Raji (cell line): ENCODE measurements around the gene PCDHA3.

Experiments
- POLR2A ChIP-seq: IDR thresholded peaks from 2 replicates; pipeline ENCODE4 v1.6.1; 2011; ENCODE audit warnings: low read depth, low read length, control low read depth; ENCODE audit not compliant: insufficient read depth

The PCDHA3 gene

DNA sequence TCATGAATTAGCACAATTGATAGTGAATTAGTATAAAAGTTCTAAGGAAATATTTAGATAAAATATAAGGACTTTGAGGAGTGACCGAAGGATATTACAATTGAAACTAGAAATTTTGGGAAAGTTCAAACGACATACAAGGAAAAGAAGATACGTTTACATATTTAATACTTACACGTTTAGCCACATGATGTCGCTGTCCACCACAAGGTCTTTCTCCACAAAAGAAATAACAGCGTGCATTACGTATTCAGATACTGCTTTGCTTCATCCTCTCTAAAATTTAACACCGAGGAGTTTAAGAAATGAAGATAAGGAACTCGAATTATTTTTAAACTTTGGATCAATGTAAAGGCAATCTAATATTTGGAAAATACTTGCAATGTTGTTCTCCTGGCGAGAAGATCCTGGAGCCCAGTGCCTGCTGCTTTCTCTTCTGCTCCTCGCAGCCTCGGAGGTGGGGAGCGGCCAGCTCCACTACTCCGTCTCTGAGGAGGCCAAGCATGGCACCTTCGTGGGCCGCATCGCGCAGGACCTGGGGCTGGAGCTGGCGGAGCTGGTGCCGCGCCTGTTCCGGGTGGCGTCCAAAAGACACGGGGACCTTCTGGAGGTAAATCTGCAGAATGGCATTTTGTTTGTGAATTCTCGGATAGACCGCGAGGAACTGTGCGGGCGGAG, at the start of gene PCDHA3:
Gene PCDHA3, plus strand, starts transcription at position 242 of the 678 bp plus-strand sequence.
- no peak for TF ChIP-seq POLR2A

DNA sequence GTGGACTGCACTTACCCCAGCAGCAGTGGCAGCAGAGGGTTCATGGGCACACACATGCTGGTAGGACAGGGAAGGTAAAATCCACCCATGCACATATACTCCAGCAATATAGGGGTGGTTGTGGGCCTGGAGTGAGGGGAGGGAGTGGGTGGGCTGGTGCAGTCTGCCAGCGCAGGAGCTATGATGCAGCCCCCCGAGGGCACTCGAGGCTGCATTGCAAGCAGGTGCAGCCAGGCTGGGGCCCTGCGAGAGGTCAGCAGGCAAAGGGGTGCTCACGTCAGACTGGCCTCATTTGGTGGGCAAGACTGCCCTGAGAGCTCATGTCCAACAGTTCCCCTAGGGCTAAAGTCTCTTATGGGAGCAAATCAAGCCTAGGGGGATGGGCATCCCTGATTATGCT, 47.3 kb upstream of the PCDHA3 start:
- no peak for TF ChIP-seq POLR2A

DNA sequence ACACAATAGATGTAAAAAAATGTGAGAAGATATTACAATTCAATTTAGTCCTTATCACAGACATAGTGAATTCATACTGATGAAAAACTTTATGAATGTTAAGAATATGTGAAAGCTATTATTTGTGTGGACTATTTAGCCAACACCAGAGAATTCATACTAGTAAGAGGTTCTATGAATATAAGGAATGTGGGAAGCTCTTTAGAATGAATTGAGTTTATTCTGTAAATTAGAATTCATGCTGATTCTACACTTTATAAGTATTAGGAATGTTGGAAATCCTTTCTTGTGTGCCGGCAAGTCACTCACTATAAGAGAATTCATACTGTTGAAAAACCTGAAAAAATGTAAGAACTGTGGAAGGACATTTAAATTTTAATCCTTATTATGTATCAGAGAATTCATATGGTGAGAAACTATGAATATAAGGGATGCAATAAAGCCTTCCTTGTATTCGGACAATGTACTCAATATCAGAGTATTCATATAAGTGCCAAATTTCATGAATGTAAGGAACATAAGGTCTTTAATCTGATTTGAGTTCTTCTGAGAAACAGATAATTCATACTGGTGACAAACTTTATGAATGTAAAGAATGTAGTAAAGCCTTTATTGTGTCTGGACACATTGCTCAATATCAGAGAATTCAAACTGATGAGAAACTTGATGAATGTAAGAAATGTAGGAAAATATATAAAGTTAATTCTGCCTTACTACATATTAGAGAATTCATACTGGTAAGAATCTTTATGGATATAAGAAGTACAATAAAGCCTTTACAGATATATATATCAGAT, 36.5 kb upstream of the PCDHA3 start:
- no peak for TF ChIP-seq POLR2A

DNA sequence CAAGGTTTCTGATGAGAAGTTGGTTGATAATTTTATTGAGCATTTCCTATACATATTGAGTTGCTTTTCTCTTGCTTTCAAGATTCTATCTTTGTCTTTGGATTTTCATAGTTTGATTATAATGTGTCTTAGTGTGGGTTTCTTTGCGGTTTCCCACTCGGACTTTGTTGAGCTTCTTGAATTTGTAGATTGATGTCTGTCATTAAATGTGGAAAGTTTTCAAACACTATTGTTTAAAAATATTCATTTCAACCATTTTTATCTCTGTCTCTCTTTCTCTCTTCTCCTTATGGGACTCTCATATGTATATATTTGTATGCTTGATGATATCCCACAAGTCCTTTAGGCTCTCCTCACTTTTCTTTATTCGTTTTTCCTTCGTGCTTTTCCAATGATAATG, 33.4 kb upstream of the PCDHA3 start:
- no peak for TF ChIP-seq POLR2A

- no peak for TF ChIP-seq POLR2A
These were observed 20.3 kb upstream of the PCDHA3 start for GRCh38 chr5:140780512-140780911.

GRCh38 chr5:140785905-140786686, 14.8 kb upstream of the PCDHA3 start, which contains the start of gene PCDHA1:
Gene PCDHA1, plus strand, starts transcription at chr5:140786140.
- no peak for TF ChIP-seq POLR2A

GRCh38 chr5:140791089-140791488, 9.8 kb upstream of the PCDHA3 start:
- no peak for TF ChIP-seq POLR2A

DNA sequence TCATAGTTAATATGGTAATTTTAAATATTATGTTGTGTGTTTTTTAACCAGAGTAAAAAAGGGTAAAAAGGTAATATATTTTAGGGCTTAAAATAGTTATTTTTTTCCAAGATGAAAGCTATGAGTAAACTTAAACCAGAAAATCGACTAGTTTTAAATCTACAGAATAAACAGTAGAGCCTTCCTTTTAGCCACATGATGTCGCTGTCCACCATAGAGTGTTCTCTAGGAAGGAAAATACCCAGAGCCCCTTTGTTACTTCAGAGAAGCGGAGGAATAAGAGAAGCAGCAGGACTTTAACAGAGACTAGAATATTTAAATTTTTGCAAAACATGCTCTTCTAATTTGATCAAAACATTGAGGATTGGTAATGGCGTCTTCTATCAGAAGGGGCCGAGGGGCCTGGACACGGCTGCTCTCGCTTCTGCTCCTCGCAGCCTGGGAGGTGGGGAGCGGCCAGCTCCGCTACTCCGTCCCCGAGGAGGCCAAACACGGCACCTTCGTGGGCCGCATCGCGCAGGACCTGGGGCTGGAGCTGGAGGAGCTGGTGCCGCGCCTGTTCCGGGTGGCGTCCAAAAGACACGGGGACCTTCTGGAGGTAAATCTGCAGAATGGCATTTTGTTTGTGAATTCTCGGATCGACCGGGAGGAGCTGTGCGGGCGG, 6.1 kb upstream of the PCDHA3 start, which contains the start of gene PCDHA2:
Gene PCDHA2, plus strand, starts transcription at position 258 of the 664 bp plus-strand sequence.
- no peak for TF ChIP-seq POLR2A

DNA sequence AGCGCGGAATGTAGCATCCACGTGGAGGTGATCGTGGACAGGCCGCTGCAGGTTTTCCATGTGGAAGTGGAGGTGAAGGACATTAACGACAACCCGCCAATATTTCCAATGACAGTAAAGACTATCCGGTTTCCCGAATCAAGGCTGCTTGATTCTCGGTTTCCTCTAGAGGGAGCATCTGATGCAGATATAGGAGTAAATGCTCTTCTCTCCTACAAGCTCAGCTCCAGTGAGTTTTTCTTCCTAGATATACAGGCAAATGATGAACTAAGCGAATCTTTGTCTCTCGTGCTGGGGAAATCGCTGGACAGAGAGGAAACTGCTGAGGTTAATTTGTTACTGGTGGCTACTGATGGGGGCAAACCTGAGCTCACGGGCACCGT, 5.6 kb upstream of the PCDHA3 start:
- no peak for TF ChIP-seq POLR2A

DNA sequence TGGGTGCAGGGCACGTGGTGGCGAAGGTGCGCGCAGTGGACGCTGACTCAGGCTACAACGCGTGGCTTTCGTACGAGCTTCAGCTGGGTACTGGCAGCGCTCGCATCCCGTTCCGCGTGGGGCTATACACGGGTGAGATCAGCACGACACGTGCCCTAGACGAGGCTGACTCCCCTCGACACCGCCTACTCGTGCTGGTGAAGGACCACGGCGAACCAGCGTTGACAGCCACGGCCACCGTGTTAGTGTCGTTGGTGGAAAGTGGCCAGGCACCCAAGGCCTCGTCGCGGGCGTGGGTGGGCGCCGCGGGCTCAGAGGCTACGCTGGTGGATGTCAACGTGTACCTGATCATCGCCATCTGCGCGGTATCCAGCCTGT, 4.2 kb upstream of the PCDHA3 start:
- no peak for TF ChIP-seq POLR2A

DNA sequence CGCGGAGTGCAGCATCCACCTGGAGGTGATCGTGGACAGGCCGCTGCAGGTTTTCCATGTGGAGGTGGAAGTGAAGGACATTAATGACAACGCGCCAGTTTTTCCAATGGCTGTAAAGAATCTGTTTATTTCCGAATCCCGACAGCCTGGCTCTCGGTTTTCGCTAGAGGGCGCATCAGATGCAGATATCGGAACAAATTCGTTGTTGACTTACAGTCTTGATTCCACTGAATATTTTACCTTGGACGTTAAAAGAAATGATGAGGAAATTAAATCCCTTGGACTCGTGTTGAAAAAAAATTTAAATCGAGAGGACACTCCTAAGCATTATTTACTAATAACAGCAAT, 611 bp downstream of the PCDHA3 start:
- no peak for TF ChIP-seq POLR2A

GRCh38 chr5:140802781-140803271, 2.0 kb downstream of the PCDHA3 start:
- no peak for TF ChIP-seq POLR2A

GRCh38 chr5:140806834-140807775, 6.2 kb downstream of the PCDHA3 start, which contains the start of gene PCDHA4:
Gene PCDHA4, plus strand, starts transcription at chr5:140807068.
- no peak for TF ChIP-seq POLR2A

- no peak for TF ChIP-seq POLR2A
These were observed 8.0 kb downstream of the PCDHA3 start for GRCh38 chr5:140808889-140809291.
